Smooth muscle cell (in vitro differentiated cells): ENCODE results near the gene RPL4. TPM values are rescaled to one million over a fixed set of nuclear protein-coding genes. Genes with fewer than 3 reads are reported as not detected.

Experiments
- microRNA-seq: library from miRNA; unstranded; fragments of <30 nt; microRNA quantifications from one replicate; pipeline ENCODE4, GENCODE V29; 2016; ENCODE audit warnings: borderline number of aligned reads
- polyA plus RNA-seq: library from polyadenylated mRNA; unstranded; fragments of >200 nt; fragmentation: Nextera tagmentation; extraction: Ambion mirVana; gene quantifications from 2 replicates; pipeline ENCODE4 v1.2.1, GENCODE V29; 2016
- small RNA-seq: library from RNA; depleted of rRNA; stranded (forward); fragments of <200 nt; gene quantifications from one replicate; pipeline ENCODE3, GENCODE V24; 2014
- total RNA-seq: library from RNA; depleted of rRNA; stranded (reverse); fragments of >200 nt; gene quantifications from 2 replicates; pipeline ENCODE4 v1.2.3, GENCODE V29; 2014

Gene RPL4
- total and polyA plus RNA-seq, 2 experiments from 2014 or later: 732 to 3,841 TPM

Small RNA genes within 50 kb of the gene (microRNA-seq; reads per million reads assigned to microRNA genes)
- gene MIR4512: not detected

Small RNA genes within 50 kb of the gene (small RNA-seq; reads per million reads assigned to genes)
- 0.08 reads per million for gene MIR4512
- not detected for gene RF01159
- gene SNORD16: not detected
- not detected for gene SNORD18A
- gene SNORD18B: not detected
- not detected for gene SNORD18C

Other genes with a start within 250 kb of the RPL4 start
- 15.2 and 15.4 TPM in 2 replicates for gene DIS3L, start 211.3 kb downstream of the RPL4 start, total RNA-seq
- 10.5 and 17.0 TPM in 2 replicates for gene DIS3L, start 211.3 kb downstream of the RPL4 start, polyA plus RNA-seq
- 5.7 and 9.9 TPM in 2 replicates for gene TIPIN, start 148.2 kb downstream of the RPL4 start, total RNA-seq
- gene TIPIN, start 148.2 kb downstream of the RPL4 start, polyA plus RNA-seq: 7.4 and 9.8 TPM in 2 replicates
- gene MAP2K1, start 117.9 kb downstream of the RPL4 start, total RNA-seq: 50.4 and 62.2 TPM in 2 replicates
- 55.3 and 62.9 TPM in 2 replicates for gene MAP2K1, start 117.9 kb downstream of the RPL4 start, polyA plus RNA-seq
- gene SNAPC5, start 7.1 kb downstream of the RPL4 start, total RNA-seq: 12.9 and 19.1 TPM in 2 replicates
- gene SNAPC5, start 7.1 kb downstream of the RPL4 start, polyA plus RNA-seq: 27.0 TPM in 2 replicates
- gene ZWILCH, start 471 bp upstream of the RPL4 start, total RNA-seq: 17.9 and 22.5 TPM in 2 replicates
- 17.7 and 22.5 TPM in 2 replicates for gene ZWILCH, start 471 bp upstream of the RPL4 start, polyA plus RNA-seq
- gene LCTL, start 61.1 kb upstream of the RPL4 start, total RNA-seq: 6.4 and 6.5 TPM in 2 replicates
- gene LCTL, start 61.1 kb upstream of the RPL4 start, polyA plus RNA-seq: 3.1 and 4.3 TPM in 2 replicates
- gene SMAD6, start 197.4 kb upstream of the RPL4 start, total RNA-seq: 41.6 and 42.6 TPM in 2 replicates
- 37.9 and 44.0 TPM in 2 replicates for gene SMAD6, start 197.4 kb upstream of the RPL4 start, polyA plus RNA-seq